WTC11 (cell line): ENCODE data around the gene ERC1. TPM values are rescaled to one million over a fixed set of nuclear protein-coding genes. Genes with fewer than 3 reads are reported as not detected.

Experiments
- ATAC-seq: fragments of 200-7000 bp; cut with Tn5 transposase; 2 replicates; pipeline ENCODE4 v1.10.0; 2021; ENCODE audit warnings: mild to moderate bottlenecking, moderate library complexity
- CTCF ChIA-PET: fragments of 300-600 bp; sonication (Branson Sonifier 250); formaldehyde crosslinking; loops from one replicate; lab custom pipeline; 2021; ENCODE audit warnings: antibody characterized with exemption; lab: Charles Lee
- POLR2A ChIA-PET: fragments of 350-600 bp; sonication (Branson Sonifier 250); formaldehyde crosslinking; loops from one replicate; lab custom pipeline; 2021; ENCODE audit warnings: antibody characterized with exemption; lab: Charles Lee
- DNase-seq: peaks from one replicate; pipeline ENCODE4 v3.0.0; 2021; ENCODE audit warnings: low spot score
- H3K27ac Mint-ChIP-seq: 2 replicates; pipeline ENCODE4 v1.8.0; 2021; ENCODE audit warnings: mixed read lengths
- H3K27me3 Mint-ChIP-seq: 2 replicates; pipeline ENCODE4 v1.8.0; 2021; ENCODE audit warnings: low read depth, mild to moderate bottlenecking, moderate library complexity, mixed read lengths
- H3K36me3 Mint-ChIP-seq: 2 replicates; pipeline ENCODE4 v1.8.0; 2021; ENCODE audit warnings: mixed read lengths
- H3K4me1 Mint-ChIP-seq: 2 replicates; pipeline ENCODE4 v1.8.0; 2022; ENCODE audit warnings: mixed read lengths
- H3K4me3 Mint-ChIP-seq: 2 replicates; pipeline ENCODE4 v1.8.0; 2021; ENCODE audit warnings: mild to moderate bottlenecking, moderate library complexity, mixed read lengths
- H3K9me3 Mint-ChIP-seq: 2 replicates; pipeline ENCODE4 v1.8.0; 2021; ENCODE audit warnings: mixed read lengths
- ATF1 ChIP-seq: sonication (generic); formaldehyde crosslinking; IDR thresholded peaks from 2 replicates; pipeline ENCODE4 v1.8.1; 2023; ENCODE audit warnings: mild to moderate bottlenecking, moderate library complexity, missing genetic modification reagents
- CBFB ChIP-seq: sonication (generic); formaldehyde crosslinking; IDR thresholded peaks from 2 replicates; pipeline ENCODE4 v1.8.1; 2022; ENCODE audit warnings: mild to moderate bottlenecking, low read depth, missing genetic modification reagents
- FOXK1 ChIP-seq: sonication (generic); formaldehyde crosslinking; IDR thresholded peaks from 2 replicates; pipeline ENCODE4 v1.8.0; 2022; ENCODE audit warnings: mild to moderate bottlenecking, moderate library complexity, missing genetic modification reagents
- HMGA2 ChIP-seq: fragments of 250-450 bp; sonication (Bioruptor Pico); IDR thresholded peaks from 2 replicates; pipeline ENCODE4 v1.4.0; 2021; ENCODE audit warnings: mild to moderate bottlenecking, moderate library complexity
- JAZF1 ChIP-seq: fragments of 250-450 bp; sonication (Bioruptor Pico); IDR thresholded peaks from 2 replicates; pipeline ENCODE4 v1.9.0; 2021; ENCODE audit warnings: moderate library complexity, mild to moderate bottlenecking, inconsistent platforms
- KAT7 ChIP-seq: sonication (generic); formaldehyde crosslinking; IDR thresholded peaks from 2 replicates; pipeline ENCODE4 v1.8.1; 2023; ENCODE audit warnings: missing genetic modification reagents, mild to moderate bottlenecking, borderline replicate concordance
- MYBL2 ChIP-seq: sonication (generic); formaldehyde crosslinking; IDR thresholded peaks from 2 replicates; pipeline ENCODE4 v1.8.1; 2023; ENCODE audit warnings: mild to moderate bottlenecking, moderate library complexity, missing genetic modification reagents
- NFE2L1 ChIP-seq: sonication (generic); formaldehyde crosslinking; IDR thresholded peaks from 2 replicates; pipeline ENCODE4 v1.8.1; 2023; ENCODE audit warnings: missing genetic modification reagents
- RELA ChIP-seq: sonication (generic); formaldehyde crosslinking; IDR thresholded peaks from 2 replicates; pipeline ENCODE4 v1.8.1; 2022; ENCODE audit warnings: missing genetic modification reagents, mild to moderate bottlenecking, borderline replicate concordance
- SMAD3 ChIP-seq: sonication (generic); formaldehyde crosslinking; IDR thresholded peaks from 2 replicates; pipeline ENCODE4 v1.8.0; 2022; ENCODE audit warnings: missing genetic modification reagents, mild to moderate bottlenecking, borderline replicate concordance
- SMAD4 ChIP-seq: sonication (generic); formaldehyde crosslinking; IDR thresholded peaks from 2 replicates; pipeline ENCODE4 v1.8.0; 2022; ENCODE audit warnings: mild to moderate bottlenecking, missing genetic modification reagents
- TCF7 ChIP-seq: sonication (generic); formaldehyde crosslinking; IDR thresholded peaks from 2 replicates; pipeline ENCODE4 v1.8.0; 2022; ENCODE audit warnings: mild to moderate bottlenecking, low read depth, missing genetic modification reagents, moderate library complexity
- TEAD4 ChIP-seq: sonication (generic); formaldehyde crosslinking; IDR thresholded peaks from 2 replicates; pipeline ENCODE4 v1.8.0; 2022; ENCODE audit warnings: mild to moderate bottlenecking, missing genetic modification reagents
- ZBTB21 ChIP-seq: sonication (generic); formaldehyde crosslinking; IDR thresholded peaks from 2 replicates; pipeline ENCODE4 v1.8.1; 2023; ENCODE audit warnings: mild to moderate bottlenecking, missing genetic modification reagents, borderline replicate concordance
- ZNF138 ChIP-seq: sonication (generic); formaldehyde crosslinking; conservative IDR thresholded peaks from 2 replicates; pipeline ENCODE4 v1.8.1; 2022; ENCODE audit warnings: mild to moderate bottlenecking, moderate library complexity, missing genetic modification reagents
- total RNA-seq: library from RNA; stranded (reverse); gene quantifications from 3 replicates; pipeline ENCODE4 v1.2.3, GENCODE V29; 2021
- TF ChIP-seq, protein P1 (sequence below): fragments of 250-450 bp; sonication (Bioruptor Pico); IDR thresholded peaks from 2 replicates; pipeline ENCODE4 v1.9.0; 2021; ENCODE audit warnings: moderate library complexity, mild to moderate bottlenecking, inconsistent platforms, borderline replicate concordance
- TF ChIP-seq, protein P2 (sequence below): sonication (generic); formaldehyde crosslinking; IDR thresholded peaks from 2 replicates; pipeline ENCODE4 v1.8.0; 2022; ENCODE audit warnings: missing genetic modification reagents
- TF ChIP-seq, protein P3 (sequence below): fragments of 250-450 bp; sonication (Bioruptor Pico); IDR thresholded peaks from 2 replicates; pipeline ENCODE4 v1.9.0; 2021; ENCODE audit warnings: mild to moderate bottlenecking, borderline replicate concordance
- TF ChIP-seq, protein P4 (sequence below): sonication (generic); formaldehyde crosslinking; IDR thresholded peaks from 2 replicates; pipeline ENCODE4 v1.8.1; 2023; ENCODE audit warnings: mild to moderate bottlenecking, missing genetic modification reagents
- TF ChIP-seq, protein P5 (sequence below): sonication (generic); formaldehyde crosslinking; IDR thresholded peaks from 2 replicates; pipeline ENCODE4 v1.8.1; 2023; ENCODE audit warnings: mild to moderate bottlenecking, missing genetic modification reagents, moderate library complexity

ERC1 gene
- total RNA-seq, 1 experiment from 2014 or later = 47.5 TPM

DNA sequence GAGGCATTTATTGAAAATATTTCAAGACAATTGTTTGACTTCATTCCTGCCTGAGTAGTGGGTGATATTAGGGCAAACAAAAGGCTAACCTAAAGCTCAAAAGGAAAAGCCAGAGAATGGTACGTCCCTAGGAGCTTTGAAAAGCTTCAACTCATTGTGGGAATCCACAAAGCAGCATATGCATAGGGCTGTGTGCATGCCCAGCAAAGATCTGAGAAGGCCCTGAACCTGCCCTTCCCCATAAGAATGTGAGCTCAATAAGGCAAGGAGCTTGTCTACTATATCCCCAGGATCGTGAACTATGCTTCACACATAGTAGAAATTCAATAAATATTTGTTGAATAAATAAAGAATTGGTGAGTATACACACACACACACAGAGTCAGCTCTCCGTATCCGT is 22.5 kb upstream of the ERC1 start (continued):
- TF ChIP-seq, protein P1, sequence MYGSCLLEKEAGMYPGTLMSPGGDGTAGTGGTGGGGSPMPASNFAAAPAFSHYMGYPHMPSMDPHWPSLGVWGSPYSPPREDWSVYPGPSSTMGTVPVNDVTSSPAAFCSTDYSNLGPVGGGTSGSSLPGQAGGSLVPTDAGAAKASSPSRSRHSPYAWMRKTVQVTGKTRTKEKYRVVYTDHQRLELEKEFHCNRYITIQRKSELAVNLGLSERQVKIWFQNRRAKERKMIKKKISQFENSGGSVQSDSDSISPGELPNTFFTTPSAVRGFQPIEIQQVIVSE (CRISPR knock-in tag) = no peak
- TF ChIP-seq, protein P2, sequence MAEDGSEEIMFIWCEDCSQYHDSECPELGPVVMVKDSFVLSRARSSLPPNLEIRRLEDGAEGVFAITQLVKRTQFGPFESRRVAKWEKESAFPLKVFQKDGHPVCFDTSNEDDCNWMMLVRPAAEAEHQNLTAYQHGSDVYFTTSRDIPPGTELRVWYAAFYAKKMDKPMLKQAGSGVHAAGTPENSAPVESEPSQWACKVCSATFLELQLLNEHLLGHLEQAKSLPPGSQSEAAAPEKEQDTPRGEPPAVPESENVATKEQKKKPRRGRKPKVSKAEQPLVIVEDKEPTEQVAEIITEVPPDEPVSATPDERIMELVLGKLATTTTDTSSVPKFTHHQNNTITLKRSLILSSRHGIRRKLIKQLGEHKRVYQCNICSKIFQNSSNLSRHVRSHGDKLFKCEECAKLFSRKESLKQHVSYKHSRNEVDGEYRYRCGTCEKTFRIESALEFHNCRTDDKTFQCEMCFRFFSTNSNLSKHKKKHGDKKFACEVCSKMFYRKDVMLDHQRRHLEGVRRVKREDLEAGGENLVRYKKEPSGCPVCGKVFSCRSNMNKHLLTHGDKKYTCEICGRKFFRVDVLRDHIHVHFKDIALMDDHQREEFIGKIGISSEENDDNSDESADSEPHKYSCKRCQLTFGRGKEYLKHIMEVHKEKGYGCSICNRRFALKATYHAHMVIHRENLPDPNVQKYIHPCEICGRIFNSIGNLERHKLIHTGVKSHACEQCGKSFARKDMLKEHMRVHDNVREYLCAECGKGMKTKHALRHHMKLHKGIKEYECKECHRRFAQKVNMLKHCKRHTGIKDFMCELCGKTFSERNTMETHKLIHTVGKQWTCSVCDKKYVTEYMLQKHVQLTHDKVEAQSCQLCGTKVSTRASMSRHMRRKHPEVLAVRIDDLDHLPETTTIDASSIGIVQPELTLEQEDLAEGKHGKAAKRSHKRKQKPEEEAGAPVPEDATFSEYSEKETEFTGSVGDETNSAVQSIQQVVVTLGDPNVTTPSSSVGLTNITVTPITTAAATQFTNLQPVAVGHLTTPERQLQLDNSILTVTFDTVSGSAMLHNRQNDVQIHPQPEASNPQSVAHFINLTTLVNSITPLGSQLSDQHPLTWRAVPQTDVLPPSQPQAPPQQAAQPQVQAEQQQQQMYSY = no peak
- TF ChIP-seq RELA (CRISPR knock-in tag) (no peak), ATF1 (CRISPR knock-in tag) (no peak), KAT7 (CRISPR knock-in tag) (no peak), TCF7 (no peak)
- TF ChIP-seq, all 79 proteins: peak for 0

DNA sequence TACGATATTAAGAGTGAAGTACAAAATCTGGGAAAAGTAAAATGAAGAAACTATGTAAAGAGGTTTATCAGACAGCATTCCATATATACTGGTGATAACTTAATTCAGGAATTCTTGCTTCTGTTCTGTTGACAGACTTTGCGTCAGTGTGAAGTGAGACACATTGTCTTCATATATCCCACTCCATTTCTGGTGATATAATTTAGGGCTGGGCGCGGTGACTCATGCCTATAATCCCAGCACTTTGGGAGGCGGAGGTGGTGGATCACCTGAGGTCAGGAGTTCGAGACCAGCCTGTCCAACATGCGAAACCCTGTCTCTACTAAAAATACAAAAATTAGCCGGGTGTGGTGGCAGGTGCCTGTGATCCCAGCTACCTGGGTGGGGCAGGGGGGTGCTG is 21.2 kb upstream of the ERC1 start:
- Mint-ChIP-seq H3K4me3 (no peak overlapping the region), H3K27me3 (no peaks in the 10 kb centered on the region), H3K9me3 (peaks cover 5% of the 10 kb centered on the region; the same call in 1 of the 2 replicates), H3K27ac (no peak overlapping the region), H3K36me3 (no peaks in the 10 kb centered on the region), H3K4me1 (peaks cover 8% of the 10 kb centered on the region; the same call in 1 of the 2 replicates)
- no peak for TF ChIP-seq ZBTB21 (CRISPR knock-in tag)
- POLR2A ChIA-PET = no interaction called here
- DNase-seq (no peak), ATAC-seq (no peak)
- CTCF ChIA-PET = no interaction called here

DNA sequence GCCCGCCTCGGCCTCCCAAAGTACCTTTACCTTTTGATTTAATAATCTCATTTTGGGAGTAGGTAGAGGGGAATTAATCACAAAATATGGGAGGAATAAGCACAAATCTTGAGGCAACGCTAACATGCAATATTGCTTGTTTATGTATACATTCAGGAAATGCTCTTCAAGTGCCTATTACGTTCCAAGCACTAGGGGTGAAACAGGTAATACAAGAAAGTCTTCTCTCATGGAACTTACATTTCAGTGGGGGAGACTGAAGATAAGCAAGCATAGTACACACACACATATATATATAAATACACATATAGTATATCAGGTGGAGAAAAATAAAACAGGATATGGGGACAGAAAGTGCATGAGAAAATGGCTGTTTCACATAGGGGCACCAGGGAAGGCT is 19.0 kb upstream of the ERC1 start:
- Mint-ChIP-seq H3K4me3 (no peak overlapping the region), H3K27me3 (no peaks in the 10 kb centered on the region), H3K4me1 (peaks cover 8% of the 10 kb centered on the region; the same call in 1 of the 2 replicates), H3K36me3 (no peaks in the 10 kb centered on the region), H3K27ac (no peak overlapping the region), H3K9me3 (peaks cover 3% of the 10 kb centered on the region; the same call in 1 of the 2 replicates)
- ATAC-seq = no peak
- DNase-seq = no peak
- CTCF ChIA-PET = interaction anchor here (1.0 kb wide), 1 partner anchor 22 kb away, joined by 3 read pairs; the partner anchor contains the start of gene RAD52
- POLR2A ChIA-PET = no interaction called here
- TF ChIP-seq MYBL2 (no peak), JAZF1 (CRISPR knock-in tag) (no peak)
- TF ChIP-seq, protein P3, sequence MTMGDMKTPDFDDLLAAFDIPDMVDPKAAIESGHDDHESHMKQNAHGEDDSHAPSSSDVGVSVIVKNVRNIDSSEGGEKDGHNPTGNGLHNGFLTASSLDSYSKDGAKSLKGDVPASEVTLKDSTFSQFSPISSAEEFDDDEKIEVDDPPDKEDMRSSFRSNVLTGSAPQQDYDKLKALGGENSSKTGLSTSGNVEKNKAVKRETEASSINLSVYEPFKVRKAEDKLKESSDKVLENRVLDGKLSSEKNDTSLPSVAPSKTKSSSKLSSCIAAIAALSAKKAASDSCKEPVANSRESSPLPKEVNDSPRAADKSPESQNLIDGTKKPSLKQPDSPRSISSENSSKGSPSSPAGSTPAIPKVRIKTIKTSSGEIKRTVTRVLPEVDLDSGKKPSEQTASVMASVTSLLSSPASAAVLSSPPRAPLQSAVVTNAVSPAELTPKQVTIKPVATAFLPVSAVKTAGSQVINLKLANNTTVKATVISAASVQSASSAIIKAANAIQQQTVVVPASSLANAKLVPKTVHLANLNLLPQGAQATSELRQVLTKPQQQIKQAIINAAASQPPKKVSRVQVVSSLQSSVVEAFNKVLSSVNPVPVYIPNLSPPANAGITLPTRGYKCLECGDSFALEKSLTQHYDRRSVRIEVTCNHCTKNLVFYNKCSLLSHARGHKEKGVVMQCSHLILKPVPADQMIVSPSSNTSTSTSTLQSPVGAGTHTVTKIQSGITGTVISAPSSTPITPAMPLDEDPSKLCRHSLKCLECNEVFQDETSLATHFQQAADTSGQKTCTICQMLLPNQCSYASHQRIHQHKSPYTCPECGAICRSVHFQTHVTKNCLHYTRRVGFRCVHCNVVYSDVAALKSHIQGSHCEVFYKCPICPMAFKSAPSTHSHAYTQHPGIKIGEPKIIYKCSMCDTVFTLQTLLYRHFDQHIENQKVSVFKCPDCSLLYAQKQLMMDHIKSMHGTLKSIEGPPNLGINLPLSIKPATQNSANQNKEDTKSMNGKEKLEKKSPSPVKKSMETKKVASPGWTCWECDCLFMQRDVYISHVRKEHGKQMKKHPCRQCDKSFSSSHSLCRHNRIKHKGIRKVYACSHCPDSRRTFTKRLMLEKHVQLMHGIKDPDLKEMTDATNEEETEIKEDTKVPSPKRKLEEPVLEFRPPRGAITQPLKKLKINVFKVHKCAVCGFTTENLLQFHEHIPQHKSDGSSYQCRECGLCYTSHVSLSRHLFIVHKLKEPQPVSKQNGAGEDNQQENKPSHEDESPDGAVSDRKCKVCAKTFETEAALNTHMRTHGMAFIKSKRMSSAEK (CRISPR knock-in tag) = no peak

DNA sequence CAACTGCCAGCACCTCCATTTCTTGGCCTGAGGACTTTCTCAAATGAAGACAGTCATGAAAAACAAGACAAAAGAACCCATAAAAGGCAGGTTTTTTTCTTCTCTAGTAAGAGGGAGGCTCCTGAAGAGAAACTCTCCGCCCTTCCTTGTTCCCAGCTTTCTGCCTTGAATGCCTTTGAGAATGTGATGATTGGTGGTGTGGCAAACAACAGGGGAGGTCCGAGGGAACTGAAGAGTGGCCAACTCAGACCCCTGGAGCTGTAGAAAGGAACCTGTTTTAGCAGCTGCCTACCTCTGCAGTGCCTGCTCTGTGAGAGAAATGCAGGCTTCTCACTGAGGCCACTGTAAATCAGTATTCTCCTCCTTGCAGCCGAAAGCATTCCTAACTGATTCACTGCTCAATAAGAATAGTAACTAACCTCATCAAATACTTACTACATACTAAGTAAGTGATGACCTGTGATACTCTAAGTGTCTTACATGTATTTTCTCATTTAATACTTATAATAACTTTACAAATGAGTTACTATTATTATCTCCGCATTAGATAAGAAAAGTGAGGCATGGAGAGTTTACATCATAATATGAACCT is 16.7 kb upstream of the ERC1 start:
- H3K36me3 Mint-ChIP-seq = no peaks in the 10 kb centered on the region
- TF ChIP-seq, protein P4, sequence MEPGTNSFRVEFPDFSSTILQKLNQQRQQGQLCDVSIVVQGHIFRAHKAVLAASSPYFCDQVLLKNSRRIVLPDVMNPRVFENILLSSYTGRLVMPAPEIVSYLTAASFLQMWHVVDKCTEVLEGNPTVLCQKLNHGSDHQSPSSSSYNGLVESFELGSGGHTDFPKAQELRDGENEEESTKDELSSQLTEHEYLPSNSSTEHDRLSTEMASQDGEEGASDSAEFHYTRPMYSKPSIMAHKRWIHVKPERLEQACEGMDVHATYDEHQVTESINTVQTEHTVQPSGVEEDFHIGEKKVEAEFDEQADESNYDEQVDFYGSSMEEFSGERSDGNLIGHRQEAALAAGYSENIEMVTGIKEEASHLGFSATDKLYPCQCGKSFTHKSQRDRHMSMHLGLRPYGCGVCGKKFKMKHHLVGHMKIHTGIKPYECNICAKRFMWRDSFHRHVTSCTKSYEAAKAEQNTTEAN (CRISPR knock-in tag) = no peak
- TF ChIP-seq RELA (CRISPR knock-in tag) (no peak), HMGA2 (CRISPR knock-in tag) (no peak), SMAD4 (CRISPR knock-in tag) (no peak), TEAD4 (no peak), NFE2L1 (CRISPR knock-in tag) (no peak), ZNF138 (CRISPR knock-in tag) (no peak), SMAD3 (no peak), FOXK1 (CRISPR knock-in tag) (no peak), CBFB (CRISPR knock-in tag) (no peak)
- TF ChIP-seq, protein P5, sequence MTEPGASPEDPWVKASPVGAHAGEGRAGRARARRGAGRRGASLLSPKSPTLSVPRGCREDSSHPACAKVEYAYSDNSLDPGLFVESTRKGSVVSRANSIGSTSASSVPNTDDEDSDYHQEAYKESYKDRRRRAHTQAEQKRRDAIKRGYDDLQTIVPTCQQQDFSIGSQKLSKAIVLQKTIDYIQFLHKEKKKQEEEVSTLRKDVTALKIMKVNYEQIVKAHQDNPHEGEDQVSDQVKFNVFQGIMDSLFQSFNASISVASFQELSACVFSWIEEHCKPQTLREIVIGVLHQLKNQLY (CRISPR knock-in tag) = no peak
- H3K27ac Mint-ChIP-seq = 0 out of 2 replicates have a peak overlapping the region, but pooled peaks have one; percentile 41
- CTCF ChIA-PET = interaction anchor here (0.6 kb wide), 1 partner anchor 154 kb away, joined by 5 read pairs; no protein-coding TSS in a partner anchor
- DNase-seq (no peak), ATAC-seq (no peak; the same call in 1 of the 2 replicates)
- H3K4me3 Mint-ChIP-seq = no peak overlapping the region
- H3K27me3 Mint-ChIP-seq = no peaks in the 10 kb centered on the region
- H3K4me1 Mint-ChIP-seq = no peaks in the 10 kb centered on the region
- POLR2A ChIA-PET = interaction anchor here (0.6 kb wide), 1 partner anchor 471 kb away, joined by 3 read pairs; no protein-coding TSS in a partner anchor
- peaks cover 6% of the 10 kb centered on the region; the same call in 1 of the 2 replicates for H3K9me3 Mint-ChIP-seq
